ENCODE measurements around the gene P2RY6. TPM values are rescaled to one million over a fixed set of nuclear protein-coding genes. Genes with fewer than 3 reads are reported as not detected.

The P2RY6 gene
- total and polyA plus RNA-seq, 2 experiments from 2014 or later = 2.6 to 8.9 TPM

- Histone ChIP-seq H3K27ac (no peak overlapping the region), H3K36me3 (replicated peaks; ENCODE audit: insufficient read depth, low read depth) (no peaks in the 10 kb centered on the region), H3K4me2 (peak overlapping the region; percentile 62)
Measured at GRCh38 chr11:73242251-73243092, 29.7 kb upstream of the P2RY6 start.

GRCh38 chr11:73243093-73243485, 29.0 kb upstream of the P2RY6 start:
- H3K4me1 ChIP-seq (ENCODE audit: insufficient read depth) = no peaks in the 10 kb centered on the region
- H3K79me2 ChIP-seq = no peaks in the 10 kb centered on the region
- H3K9me3 ChIP-seq (ENCODE audit: low read depth) = no peaks in the 10 kb centered on the region

More at GRCh38 chr11:73242251-73243092, 29.7 kb upstream of the P2RY6 start:
- Histone ChIP-seq H2AFZ (peak overlapping the region; percentile 58), H3K4me1 (ENCODE audit: insufficient read depth) (no peaks in the 10 kb centered on the region), H3K9me2 (replicated peaks; ENCODE audit: insufficient read depth) (no peaks in the 10 kb centered on the region), H3K79me2 (no peaks in the 10 kb centered on the region), H3K27me3 (no peaks in the 10 kb centered on the region), H3K4me3 (no peak overlapping the region), H4K20me1 (ENCODE audit: insufficient read depth, poor library complexity, severe bottlenecking) (no peaks in the 10 kb centered on the region), H3K9me3 (ENCODE audit: low read depth) (no peaks in the 10 kb centered on the region)
- DNase-seq (ENCODE audit: low spot score) = peak; percentile 85
- TF ChIP-seq CTCF (IDR thresholded peaks at IDR 0.05; ENCODE audit: poor library complexity) (peak; percentile 96), EZH2 (IDR thresholded peaks at IDR 0.05; ENCODE audit: borderline replicate concordance) (no peak)
- WGBS (ENCODE audit: low lambda C conversion rate, missing lambda C conversion rate) = 33% methylated on average over 12 of the region's 12 CpGs

GRCh38 chr11:73244589-73245240, 27.4 kb upstream of the P2RY6 start:
- H4K20me1 ChIP-seq (ENCODE audit: insufficient read depth, poor library complexity, severe bottlenecking) = no peaks in the 10 kb centered on the region
- H2AFZ ChIP-seq = no peak overlapping the region
- no peaks in the 10 kb centered on the region for H3K4me1 ChIP-seq (ENCODE audit: insufficient read depth)
- TF ChIP-seq EZH2phosphoT487 (IDR thresholded peaks at IDR 0.05; ENCODE audit: low read depth, severe bottlenecking, unreplicated experiment) (no peak), EZH2 (IDR thresholded peaks at IDR 0.05; ENCODE audit: borderline replicate concordance) (no peak), CTCF (IDR thresholded peaks at IDR 0.05; ENCODE audit: poor library complexity) (no peak)
- no peak overlapping the region for H3K4me3 ChIP-seq
- WGBS (ENCODE audit: low lambda C conversion rate, missing lambda C conversion rate) = 49% methylated on average over 3 of the region's 4 CpGs
- no peaks in the 10 kb centered on the region for H3K9me3 ChIP-seq (ENCODE audit: low read depth)
- no peaks in the 10 kb centered on the region for H3K27me3 ChIP-seq
- no peak for DNase-seq (ENCODE audit: low spot score)
- no peaks in the 10 kb centered on the region for H3K9me2 ChIP-seq (replicated peaks; ENCODE audit: insufficient read depth)
- no peak overlapping the region for H3K4me2 ChIP-seq
- no peaks in the 10 kb centered on the region for H3K36me3 ChIP-seq (replicated peaks; ENCODE audit: insufficient read depth, low read depth)
- no peak overlapping the region for H3K27ac ChIP-seq
- no peaks in the 10 kb centered on the region for H3K79me2 ChIP-seq

More at GRCh38 chr11:73243093-73243485, 29.0 kb upstream of the P2RY6 start:
- no peak for DNase-seq (ENCODE audit: low spot score)
- Histone ChIP-seq H3K4me3 (no peak overlapping the region), H3K27ac (no peak overlapping the region), H3K27me3 (no peaks in the 10 kb centered on the region), H2AFZ (no peak overlapping the region), H3K36me3 (replicated peaks; ENCODE audit: insufficient read depth, low read depth) (no peaks in the 10 kb centered on the region), H3K9me2 (replicated peaks; ENCODE audit: insufficient read depth) (no peaks in the 10 kb centered on the region), H3K4me2 (no peak overlapping the region), H4K20me1 (ENCODE audit: insufficient read depth, poor library complexity, severe bottlenecking) (no peaks in the 10 kb centered on the region)
- TF ChIP-seq CTCF (IDR thresholded peaks at IDR 0.05; ENCODE audit: poor library complexity) (no peak), EZH2phosphoT487 (IDR thresholded peaks at IDR 0.05; ENCODE audit: low read depth, severe bottlenecking, unreplicated experiment) (no peak)
- WGBS (ENCODE audit: low lambda C conversion rate, missing lambda C conversion rate) = 85% methylated on average over 8 of the region's 8 CpGs
